RCC 7860 (cell line): ENCODE results near the gene GFAP.
"Not testable (repeated sequence)": the region's sequence is repeated elsewhere in the genome, so short reads cannot be mapped to it uniquely, and the experiment has no call there.

Source experiments
- DNase-seq: peaks from one replicate; pipeline ENCODE4 v3.0.0-alpha.2; 2015; ENCODE audit warnings: low spot score
- FAIRE-seq: peaks from 2 replicates; lab custom pipeline; 2012; peaks lifted over from hg19 to GRCh38; lab: Jason Lieb, UNC

The GFAP gene

GRCh38 chr17:44915321-44915726 is at the start of gene GFAP:
Gene GFAP, minus strand, starts transcription at chr17:44915500. Its CDS starts 14 bp downstream, at chr17:44915486.
- FAIRE-seq, result no peak
- no peak for DNase-seq

- FAIRE-seq (no peak), DNase-seq (no peak)
Measured at GRCh38 chr17:44961921-44962350, 46.6 kb upstream of the GFAP start.

GRCh38 chr17:44960691-44961090 is 45.4 kb upstream of the GFAP start:
- DNase-seq (no peak), FAIRE-seq (no peak)

GRCh38 chr17:44959821-44960531 is 44.7 kb upstream of the GFAP start:
- DNase-seq (no peak), FAIRE-seq (no peak)

GRCh38 chr17:44956998-44957981 is 42.0 kb upstream of the GFAP start:
- FAIRE-seq, result no peak
- DNase-seq, result no peak

GRCh38 chr17:44955674-44956425 is 40.5 kb upstream of the GFAP start:
- FAIRE-seq, result no peak
- DNase-seq, result no peak

- FAIRE-seq, result no peak
Measured at GRCh38 chr17:44952946-44953475, 37.7 kb upstream of the GFAP start.

GRCh38 chr17:44948315-44948795 is 33.1 kb upstream of the GFAP start:
- DNase-seq, result no peak
- FAIRE-seq, result no peak

More at GRCh38 chr17:44952946-44953475, 37.7 kb upstream of the GFAP start:
- no peak for DNase-seq

- DNase-seq (peak; percentile 96), FAIRE-seq (peak; percentile 80)
Measured at GRCh38 chr17:44947461-44948314, 32.4 kb upstream of the GFAP start, which contains the start of gene KIF18B. Gene KIF18B, minus strand, starts transcription at chr17:44947773. Its CDS starts 11,429 bp downstream, at chr17:44936344.

- not testable (repeated sequence) for FAIRE-seq, DNase-seq
Measured at GRCh38 chr17:44945652-44946051, 30.4 kb upstream of the GFAP start.

GRCh38 chr17:44942456-44942855 is 27.2 kb upstream of the GFAP start:
- no peak for FAIRE-seq
- no peak for DNase-seq

- no peak for DNase-seq
- no peak for FAIRE-seq
Measured at GRCh38 chr17:44941712-44942331, 26.5 kb upstream of the GFAP start.

GRCh38 chr17:44940768-44941167 is 25.5 kb upstream of the GFAP start:
- DNase-seq (no peak), FAIRE-seq (no peak)

GRCh38 chr17:44940317-44940716 is 25.0 kb upstream of the GFAP start:
- no peak for DNase-seq
- FAIRE-seq, result no peak

- FAIRE-seq (no peak), DNase-seq (no peak)
Measured at GRCh38 chr17:44935116-44935515, 19.8 kb upstream of the GFAP start.

- no peak for DNase-seq
- FAIRE-seq, result no peak
Measured at GRCh38 chr17:44934745-44935105, 19.4 kb upstream of the GFAP start.

GRCh38 chr17:44933824-44934744 is 18.8 kb upstream of the GFAP start:
- DNase-seq (no peak), FAIRE-seq (no peak)

GRCh38 chr17:44932787-44933097 is 17.4 kb upstream of the GFAP start:
- FAIRE-seq (no peak), DNase-seq (no peak)
